GM19193 (cell line): ENCODE results near the gene KCTD17.

Experiments used
- POLR2A ChIP-seq: IDR thresholded peaks from 4 replicates; pipeline ENCODE4 v1.6.1; 2011; ENCODE audit not compliant: insufficient read depth, insufficient read length; ENCODE audit errors: extremely low read depth

The KCTD17 gene

GRCh38 chr22:37018086-37018814 lies 33.3 kb upstream of the KCTD17 start:
- TF ChIP-seq POLR2A, result no peak

- no peak for TF ChIP-seq POLR2A
These were observed 32.7 kb upstream of the KCTD17 start for GRCh38 chr22:37018815-37019308.

- peak; percentile 68 for TF ChIP-seq POLR2A
These were observed 32.0 kb upstream of the KCTD17 start, which contains the start of the genes MPST and TST for GRCh38 chr22:37019309-37020191. Gene MPST (plus strand): TSS chr22:37019742. CDS start chr22:37019837, 95 bp downstream. Gene TST (minus strand): TSS chr22:37019447. CDS start chr22:37018732, 715 bp downstream.

GRCh38 chr22:37020192-37020479 lies 31.4 kb upstream of the KCTD17 start:
- TF ChIP-seq POLR2A, result no peak

GRCh38 chr22:37021041-37021440 lies 30.5 kb upstream of the KCTD17 start:
- TF ChIP-seq POLR2A, result no peak

GRCh38 chr22:37021710-37022482 lies 29.6 kb upstream of the KCTD17 start:
- no peak for TF ChIP-seq POLR2A

- TF ChIP-seq POLR2A, result no peak
These were observed 28.8 kb upstream of the KCTD17 start for GRCh38 chr22:37022483-37023337.

GRCh38 chr22:37023743-37024338 lies 27.7 kb upstream of the KCTD17 start:
- TF ChIP-seq POLR2A, result no peak

GRCh38 chr22:37024339-37025157 lies 27.0 kb upstream of the KCTD17 start:
- TF ChIP-seq POLR2A, result no peak

- TF ChIP-seq POLR2A, result no peak
These were observed 26.0 kb upstream of the KCTD17 start for GRCh38 chr22:37025500-37026070.

- TF ChIP-seq POLR2A, result no peak
These were observed 25.2 kb upstream of the KCTD17 start for GRCh38 chr22:37026325-37026724.

- no peak for TF ChIP-seq POLR2A
These were observed 24.0 kb upstream of the KCTD17 start for GRCh38 chr22:37027556-37027955.
